Breast epithelium (tissue), 4 donors: ENCODE data around the gene ATP9A. TPM values are rescaled to one million over a fixed set of nuclear protein-coding genes. Genes with fewer than 3 reads are reported as not detected.
"Not testable (repeated sequence)": the region's sequence is repeated elsewhere in the genome, so short reads cannot be mapped to it uniquely, and the experiment has no call there.

Source experiments
- DNase-seq, 2 donors: peaks; one replicate each; pipeline ENCODE4 v3.0.0-alpha.2; 2019; ENCODE audit warnings: low spot score in 2 of 2
- H3K27ac ChIP-seq, 2 donors: fragments of 200-600 bp; sonication (generic) in 1 of 2; one replicate each; pipeline ENCODE4 v1.5.1; 2016 to 2019; ENCODE audit warnings: mild to moderate bottlenecking in 1 of 2
- H3K27me3 ChIP-seq, 2 donors: fragments of 200-600 bp; sonication (generic) in 1 of 2; one replicate each; pipeline versions ENCODE4 v1.5.1 to v1.6.0; 2017 to 2019; ENCODE audit warnings: control low read depth in 1 of 2, mild to moderate bottlenecking in 1 of 2
- H3K36me3 ChIP-seq: fragments of 200-600 bp; one replicate; pipeline ENCODE4 v1.5.1; 2019
- H3K4me1 ChIP-seq, 2 donors: fragments of 200-600 bp; sonication (generic); one replicate each; pipeline ENCODE4 v1.5.1; 2016 to 2019; ENCODE audit warnings: control low read depth in 1 of 2
- H3K4me3 ChIP-seq, 3 donors: fragments of 200-600 bp; sonication (generic); 1 replicate in 2 of 3; 2 replicates in 1 of 3; pipeline ENCODE4 v1.5.1; 2016 to 2019; ENCODE audit warnings: mild to moderate bottlenecking in 3 of 3, moderate library complexity in 2 of 3
- H3K9me3 ChIP-seq, 2 donors: fragments of 200-600 bp; sonication (generic) in 1 of 2; one replicate each; pipeline ENCODE4 v1.5.1; 2016 to 2019; ENCODE audit warnings: control low read depth in 1 of 2
- POLR2A ChIP-seq: fragments of 450-650 bp; IDR thresholded peaks from one replicate; pipeline ENCODE4 v1.6.1; 2016; ENCODE audit warnings: antibody characterized with exemption, mild to moderate bottlenecking, moderate library complexity
- POLR2AphosphoS5 ChIP-seq, 3 donors: sonication (generic); formaldehyde crosslinking; IDR thresholded peaks; one replicate each; pipeline ENCODE4 v1.6.1; 2017; ENCODE audit warnings: antibody characterized with exemption in 3 of 3
- intact Hi-C: fragments of 100-400 bp; cut with DNase I; formaldehyde crosslinking; loops from one replicate; pipeline ENCODE4 v1.15.1; 2023; ENCODE audit warnings: low total_unique reads
- total RNA-seq, 3 donors: library from RNA; depleted of rRNA; stranded (reverse); fragments of >200 nt; gene quantifications; one replicate each; pipeline ENCODE4 v1.1.0, GENCODE V29; 2016
- TF ChIP-seq, protein P1 (sequence below), 3 donors: fragments of 450-650 bp; IDR thresholded peaks; one replicate each; pipeline ENCODE4 v1.5.1; 2016 to 2017; ENCODE audit warnings: antibody characterized with exemption in 3 of 3, mild to moderate bottlenecking in 3 of 3, moderate library complexity in 3 of 3

Gene ATP9A
- total RNA-seq, 3 donors from 2014 or later, result 41.6 to 98.4 (median 50.8) TPM

DNA sequence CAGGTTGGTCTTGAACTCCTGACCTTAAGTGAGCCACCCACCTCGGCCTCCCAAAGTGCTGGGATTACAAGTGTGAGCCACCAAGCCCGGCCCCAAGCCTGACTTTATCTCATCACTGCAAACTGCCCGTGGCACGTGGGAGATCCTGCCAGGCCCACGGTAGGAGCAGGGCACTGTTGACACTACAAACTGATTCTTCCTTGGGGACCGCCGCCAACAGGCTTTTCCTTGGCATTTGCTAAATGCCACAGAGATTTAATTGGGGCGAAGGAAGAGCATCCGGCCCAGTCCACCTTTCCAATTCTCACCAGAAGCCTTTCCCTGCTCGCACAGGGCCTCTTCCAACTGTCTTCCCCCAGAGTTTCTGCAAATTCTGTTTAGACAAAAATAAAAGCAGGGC lies 11.0 kb downstream of the ATP9A start:
- no peak for DNase-seq
- H3K4me3 ChIP-seq, result no peak overlapping the region

DNA sequence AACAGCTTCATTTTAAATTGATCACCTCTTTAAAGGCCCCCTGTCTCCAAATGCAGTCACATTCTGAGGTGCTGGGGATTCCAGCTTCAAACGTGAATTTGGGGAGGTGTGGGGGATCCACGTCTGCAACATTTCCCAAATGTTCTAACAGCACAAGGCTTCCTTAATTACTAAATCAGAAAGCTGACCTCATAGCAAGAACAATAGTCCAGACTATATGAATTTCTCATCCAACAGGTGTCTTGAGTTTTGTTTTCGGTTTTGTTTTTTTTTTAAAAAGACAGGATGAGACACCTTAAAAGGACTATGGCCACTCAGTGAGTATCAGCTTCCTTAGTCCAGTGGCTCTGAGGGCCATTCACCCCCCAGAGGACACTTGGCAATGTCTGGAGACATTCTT lies 11.5 kb downstream of the ATP9A start:
- no peak overlapping the region for H3K4me3 ChIP-seq
- H3K9me3 ChIP-seq, result no peaks in the 10 kb centered on the region
- TF ChIP-seq POLR2AphosphoS5 (IDR thresholded peaks at IDR 0.05) (no peak), POLR2A (no peak)
- TF ChIP-seq, protein P1, sequence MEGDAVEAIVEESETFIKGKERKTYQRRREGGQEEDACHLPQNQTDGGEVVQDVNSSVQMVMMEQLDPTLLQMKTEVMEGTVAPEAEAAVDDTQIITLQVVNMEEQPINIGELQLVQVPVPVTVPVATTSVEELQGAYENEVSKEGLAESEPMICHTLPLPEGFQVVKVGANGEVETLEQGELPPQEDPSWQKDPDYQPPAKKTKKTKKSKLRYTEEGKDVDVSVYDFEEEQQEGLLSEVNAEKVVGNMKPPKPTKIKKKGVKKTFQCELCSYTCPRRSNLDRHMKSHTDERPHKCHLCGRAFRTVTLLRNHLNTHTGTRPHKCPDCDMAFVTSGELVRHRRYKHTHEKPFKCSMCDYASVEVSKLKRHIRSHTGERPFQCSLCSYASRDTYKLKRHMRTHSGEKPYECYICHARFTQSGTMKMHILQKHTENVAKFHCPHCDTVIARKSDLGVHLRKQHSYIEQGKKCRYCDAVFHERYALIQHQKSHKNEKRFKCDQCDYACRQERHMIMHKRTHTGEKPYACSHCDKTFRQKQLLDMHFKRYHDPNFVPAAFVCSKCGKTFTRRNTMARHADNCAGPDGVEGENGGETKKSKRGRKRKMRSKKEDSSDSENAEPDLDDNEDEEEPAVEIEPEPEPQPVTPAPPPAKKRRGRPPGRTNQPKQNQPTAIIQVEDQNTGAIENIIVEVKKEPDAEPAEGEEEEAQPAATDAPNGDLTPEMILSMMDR (IDR thresholded peaks at IDR 0.05), result no peak
- intact Hi-C loops, result no loop called here
- H3K27ac ChIP-seq, result no peak overlapping the region
- H3K4me1 ChIP-seq, result no peaks in the 10 kb centered on the region
- no peaks in the 10 kb centered on the region for H3K36me3 ChIP-seq
- DNase-seq, result no peak
- no peaks in the 10 kb centered on the region for H3K27me3 ChIP-seq

More for the DNA sequence above, 11.0 kb downstream of the ATP9A start:
- H3K4me1 ChIP-seq, result no peaks in the 10 kb centered on the region
- no peaks in the 10 kb centered on the region for H3K9me3 ChIP-seq
- TF ChIP-seq POLR2A, result no peak
- TF ChIP-seq, protein P1 (IDR thresholded peaks at IDR 0.05), result no peak
- no peak for TF ChIP-seq POLR2AphosphoS5 (IDR thresholded peaks at IDR 0.05)
- intact Hi-C loops, result no loop called here
- no peaks in the 10 kb centered on the region for H3K36me3 ChIP-seq
- H3K27me3 ChIP-seq, result no peaks in the 10 kb centered on the region
- peak overlapping the region in 1 of 2 donors; percentile 35 for H3K27ac ChIP-seq

DNA sequence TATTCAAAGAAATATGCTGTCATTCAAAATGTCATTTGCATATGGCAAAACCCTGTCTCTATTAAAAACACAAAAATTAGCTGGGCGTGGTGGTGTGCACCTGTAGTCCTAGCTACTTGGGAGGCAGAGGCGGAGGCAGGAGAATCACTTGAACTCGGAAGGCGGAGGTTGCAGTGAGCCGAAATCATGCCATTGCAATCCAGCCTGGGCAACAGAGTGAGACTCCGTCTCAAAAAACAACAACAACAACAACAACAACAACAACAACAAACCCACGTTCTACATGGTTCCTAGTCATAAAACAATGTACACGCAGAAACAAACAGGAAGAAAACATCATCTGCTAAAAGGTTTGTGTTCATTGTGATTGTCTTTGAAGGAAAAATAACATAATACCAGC lies 15.0 kb downstream of the ATP9A start:
- peak overlapping the region in 1 of 2 donors; percentile 72 for H3K27ac ChIP-seq
- DNase-seq, H3K36me3 ChIP-seq, H3K4me1 ChIP-seq, H3K27me3 ChIP-seq, intact Hi-C loops, H3K9me3 ChIP-seq, H3K4me3 ChIP-seq: not testable (repeated sequence)

DNA sequence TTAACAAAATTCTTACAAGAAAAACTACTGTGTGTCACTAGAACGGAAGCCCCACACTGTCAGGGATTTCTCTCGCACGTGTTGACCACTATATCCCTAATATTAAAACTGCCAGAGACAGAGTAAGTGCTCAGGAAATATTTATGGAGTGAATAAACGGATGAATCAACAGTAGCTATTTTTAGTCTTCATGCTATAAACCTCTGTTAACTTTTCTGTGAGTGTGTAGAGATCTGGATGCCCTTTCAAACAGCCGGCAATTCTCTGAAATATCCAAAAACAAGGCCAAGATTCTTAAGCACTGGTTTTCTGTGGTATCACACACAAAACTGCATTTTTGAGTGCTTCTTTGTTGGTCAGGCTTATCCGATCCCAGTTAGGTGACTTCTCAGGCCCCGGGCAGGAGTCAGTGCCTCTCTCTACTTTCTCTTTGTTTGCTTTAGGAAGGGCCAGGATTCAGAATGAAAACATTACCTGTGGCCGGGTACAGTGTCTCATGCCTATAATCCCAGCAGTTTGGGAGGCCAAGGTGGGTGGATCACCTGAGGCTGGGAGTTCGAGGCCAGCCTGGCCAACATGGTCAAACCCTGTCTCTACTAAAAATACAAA lies 15.7 kb downstream of the ATP9A start:
- no peaks in the 10 kb centered on the region for H3K36me3 ChIP-seq
- no peaks in the 10 kb centered on the region for H3K27me3 ChIP-seq
- intact Hi-C loops, result no loop called here
- no peak for DNase-seq
- no peak overlapping the region for H3K4me3 ChIP-seq
- TF ChIP-seq, protein P1 (IDR thresholded peaks at IDR 0.05), result no peak
- no peak for TF ChIP-seq POLR2A
- no peak for TF ChIP-seq POLR2AphosphoS5 (IDR thresholded peaks at IDR 0.05)
- H3K9me3 ChIP-seq, result no peaks in the 10 kb centered on the region
- H3K4me1 ChIP-seq, result peaks cover 0 to 10% of the 10 kb centered on the region in 2 donors
- H3K27ac ChIP-seq, result peak overlapping the region; percentile 72 to 73

DNA sequence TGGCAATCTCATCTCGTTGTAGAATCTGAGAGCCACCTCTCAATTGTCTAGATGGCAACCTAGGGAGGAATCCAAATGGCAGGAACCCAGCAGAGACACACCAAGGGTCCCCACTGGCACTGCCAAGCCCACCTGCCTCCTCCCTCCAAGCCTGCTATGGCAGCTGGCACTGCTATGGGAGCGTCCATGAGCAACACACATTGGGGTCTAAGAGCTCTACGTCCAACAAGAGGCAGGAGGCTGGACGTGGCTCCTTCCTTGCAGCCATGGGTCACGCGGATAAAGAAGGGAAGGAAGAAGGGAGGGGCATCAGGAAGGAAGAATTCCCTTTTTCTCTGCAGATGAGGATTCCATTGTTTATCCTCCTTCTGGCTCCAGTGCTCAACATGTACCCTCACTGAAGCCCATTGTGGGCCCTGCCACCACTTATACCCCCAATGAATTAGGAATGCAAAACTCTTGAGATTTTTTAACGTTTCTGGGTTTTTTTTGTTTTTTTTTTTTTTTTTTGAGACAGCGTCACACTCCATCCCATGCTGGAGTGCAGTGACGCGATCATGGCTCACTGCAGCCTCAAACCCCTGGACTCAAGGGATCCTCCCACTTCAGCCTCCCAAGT lies 17.3 kb downstream of the ATP9A start:
- H3K27ac ChIP-seq, result peak overlapping the region; percentile 76 to 79
- intact Hi-C loops, result no loop called here

More for the DNA sequence above, 17.3 kb downstream of the ATP9A start:
- H3K4me3 ChIP-seq, result no peak overlapping the region
- no peak for TF ChIP-seq POLR2A
- TF ChIP-seq, protein P1 (IDR thresholded peaks at IDR 0.05), result no peak
- no peak for TF ChIP-seq POLR2AphosphoS5 (IDR thresholded peaks at IDR 0.05)
- peaks cover 0 to 10% of the 10 kb centered on the region in 2 donors for H3K4me1 ChIP-seq
- DNase-seq, result no peak
- no peaks in the 10 kb centered on the region for H3K9me3 ChIP-seq
- H3K36me3 ChIP-seq, result no peaks in the 10 kb centered on the region
- no peaks in the 10 kb centered on the region for H3K27me3 ChIP-seq
